DOHH2 (cell line): Measurements from ENCODE around the gene UGT2B28.
"Not testable (repeated sequence)": the region's sequence is repeated elsewhere in the genome, so short reads cannot be mapped to it uniquely, and the experiment has no call there.

ENCODE experiments used
- EZH2phosphoT487 ChIP-seq: fragments of 200-600 bp; sonication (generic); IDR thresholded peaks from 2 replicates; pipeline ENCODE4 v1.6.1; 2017; ENCODE audit warnings: borderline replicate concordance, mild to moderate bottlenecking, antibody characterized with exemption, low read length, moderate library complexity, mixed read lengths
- TF ChIP-seq, protein P1 (sequence below): fragments of 200-600 bp; sonication (generic); IDR thresholded peaks from one replicate; pipeline ENCODE4 v1.5.1; 2014; ENCODE audit warnings: antibody characterized with exemption, mild to moderate bottlenecking, low read depth, low read length; ENCODE audit not compliant: poor library complexity, severe bottlenecking

DNA sequence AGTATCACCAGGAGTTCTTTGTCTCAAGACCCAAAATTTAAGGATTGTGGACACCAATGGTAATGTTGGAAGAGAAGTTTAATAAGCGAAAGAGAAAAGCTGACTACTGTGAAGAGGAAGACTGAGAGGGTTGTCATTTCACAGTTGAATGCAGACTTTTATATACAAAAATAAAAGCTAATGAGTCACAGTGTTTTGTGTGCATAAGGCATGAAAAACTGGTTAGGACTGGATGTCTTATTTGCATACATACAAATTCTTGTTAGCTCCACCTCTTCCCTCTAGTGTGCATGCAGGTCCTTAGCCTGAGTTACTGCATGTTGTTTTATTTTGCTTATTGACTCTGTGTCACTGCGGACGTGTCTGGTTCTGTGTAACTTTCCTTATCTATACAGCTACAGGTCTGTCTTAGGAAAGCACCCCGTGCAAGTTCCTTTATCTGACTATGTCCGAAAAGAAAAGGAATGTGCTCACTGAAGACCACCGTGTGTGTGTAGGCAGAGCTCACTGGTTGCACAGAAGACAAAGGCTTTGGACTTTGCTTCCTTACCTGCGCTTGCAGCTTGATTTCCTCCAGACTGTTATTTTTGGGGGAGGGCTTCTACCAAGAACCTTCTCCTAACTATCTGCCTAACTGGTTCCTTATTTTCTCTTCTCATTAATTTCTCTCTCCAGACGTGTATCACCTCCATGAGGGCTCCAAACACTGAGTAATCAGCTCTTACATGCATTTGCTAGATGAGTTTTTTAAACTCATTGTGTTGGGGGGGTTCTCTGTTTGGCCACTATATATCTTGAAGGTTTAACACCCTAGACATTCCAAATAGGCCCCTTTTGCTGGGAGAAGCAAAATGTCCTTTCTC is 63.5 kb downstream of the UGT2B28 start:
- TF ChIP-seq, protein P1, sequence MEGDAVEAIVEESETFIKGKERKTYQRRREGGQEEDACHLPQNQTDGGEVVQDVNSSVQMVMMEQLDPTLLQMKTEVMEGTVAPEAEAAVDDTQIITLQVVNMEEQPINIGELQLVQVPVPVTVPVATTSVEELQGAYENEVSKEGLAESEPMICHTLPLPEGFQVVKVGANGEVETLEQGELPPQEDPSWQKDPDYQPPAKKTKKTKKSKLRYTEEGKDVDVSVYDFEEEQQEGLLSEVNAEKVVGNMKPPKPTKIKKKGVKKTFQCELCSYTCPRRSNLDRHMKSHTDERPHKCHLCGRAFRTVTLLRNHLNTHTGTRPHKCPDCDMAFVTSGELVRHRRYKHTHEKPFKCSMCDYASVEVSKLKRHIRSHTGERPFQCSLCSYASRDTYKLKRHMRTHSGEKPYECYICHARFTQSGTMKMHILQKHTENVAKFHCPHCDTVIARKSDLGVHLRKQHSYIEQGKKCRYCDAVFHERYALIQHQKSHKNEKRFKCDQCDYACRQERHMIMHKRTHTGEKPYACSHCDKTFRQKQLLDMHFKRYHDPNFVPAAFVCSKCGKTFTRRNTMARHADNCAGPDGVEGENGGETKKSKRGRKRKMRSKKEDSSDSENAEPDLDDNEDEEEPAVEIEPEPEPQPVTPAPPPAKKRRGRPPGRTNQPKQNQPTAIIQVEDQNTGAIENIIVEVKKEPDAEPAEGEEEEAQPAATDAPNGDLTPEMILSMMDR: not testable (repeated sequence)
- not testable (repeated sequence) for TF ChIP-seq EZH2phosphoT487
